Renal cortex interstitium (tissue), 11 donors: Measurements from ENCODE around the gene GAPVD1. TPM values are rescaled to one million over a fixed set of nuclear protein-coding genes. Genes with fewer than 3 reads are reported as not detected.
"Not testable (repeated sequence)": the region's sequence is repeated elsewhere in the genome, so short reads cannot be mapped to it uniquely, and the experiment has no call there.

ENCODE experiments used
- DNase-seq, 11 donors: peaks; one replicate each; pipeline ENCODE4 v3.0.0-alpha.2; 2013; ENCODE audit warnings: low read depth in 9 of 11, low spot score in 4 of 11; ENCODE audit errors: extremely low read depth in 1 of 11
- polyA plus RNA-seq, 3 donors: library from polyadenylated mRNA; unstranded; fragments of 120-200 nt; gene quantifications; one replicate each; pipeline ENCODE4 v1.2.1, GENCODE V29; 2013; ENCODE audit not compliant: insufficient read length in 3 of 3

GAPVD1 gene
- polyA plus RNA-seq, 3 donors: 28.5 to 36.2 (median 31.9) TPM

GRCh38 chr9:125286935-125287433, 25.4 kb downstream of the GAPVD1 start:
- not testable (repeated sequence) for DNase-seq

GRCh38 chr9:125293134-125293533, 31.5 kb downstream of the GAPVD1 start:
- DNase-seq: no peak

- no peak for DNase-seq
Measured at GRCh38 chr9:125295657-125296056, 34.0 kb downstream of the GAPVD1 start.

GRCh38 chr9:125296843-125297372, 35.3 kb downstream of the GAPVD1 start:
- DNase-seq: no peak

GRCh38 chr9:125297917-125298316, 36.3 kb downstream of the GAPVD1 start:
- DNase-seq: no peak

GRCh38 chr9:125302241-125302640, 40.6 kb downstream of the GAPVD1 start:
- DNase-seq: no peak

GRCh38 chr9:125304273-125304672, 42.6 kb downstream of the GAPVD1 start:
- no peak for DNase-seq

GRCh38 chr9:125312411-125312810, 50.8 kb downstream of the GAPVD1 start:
- DNase-seq: no peak

- not testable (repeated sequence) for DNase-seq
Measured at GRCh38 chr9:125316359-125316758, 54.7 kb downstream of the GAPVD1 start.

GRCh38 chr9:125317704-125318103, 56.1 kb downstream of the GAPVD1 start:
- DNase-seq: no peak

- DNase-seq: no peak
Measured at GRCh38 chr9:125321496-125321895, 59.9 kb downstream of the GAPVD1 start.

- no peak for DNase-seq
Measured at GRCh38 chr9:125323615-125324014, 62.0 kb downstream of the GAPVD1 start.

- no peak for DNase-seq
Measured at GRCh38 chr9:125325826-125326225, 64.2 kb downstream of the GAPVD1 start.

- no peak for DNase-seq
Measured at GRCh38 chr9:125329978-125330377, 68.4 kb downstream of the GAPVD1 start.

GRCh38 chr9:125330587-125330986, 69.0 kb downstream of the GAPVD1 start:
- DNase-seq: no peak

GRCh38 chr9:125332527-125332926, 70.9 kb downstream of the GAPVD1 start:
- DNase-seq: no peak

- DNase-seq: peak in 8 of 11 donors; percentile 20 to 55 (median 42)
Measured at GRCh38 chr9:125337236-125337635, 75.6 kb downstream of the GAPVD1 start.

- no peak for DNase-seq
Measured at GRCh38 chr9:125338929-125339328, 77.3 kb downstream of the GAPVD1 start.

- no peak for DNase-seq
Measured at GRCh38 chr9:125341566-125341965, 79.9 kb downstream of the GAPVD1 start.

- DNase-seq: peak in 8 of 11 donors; percentile 9 to 56 (median 28)
Measured at GRCh38 chr9:125343518-125344275, 82.1 kb downstream of the GAPVD1 start.
